SK-N-MC (cell line): ENCODE measurements around the gene STRBP.

Experiments used
- DNase-seq: peaks from one replicate; pipeline ENCODE4 v3.0.0-alpha.2; 2011; ENCODE audit warnings: low read depth, low spot score
- H3K27ac ChIP-seq: fragments of 200-600 bp; sonication (generic); 2 replicates; pipeline ENCODE4 v1.5.1; 2016; ENCODE audit warnings: mixed run types
- H3K36me3 ChIP-seq: fragments of 200-600 bp; sonication (generic); 2 replicates; pipeline ENCODE4 v1.6.1; 2017; ENCODE audit warnings: antibody characterized with exemption, low read length, mixed read lengths; ENCODE audit not compliant: insufficient read depth
- H3K4me3 ChIP-seq: fragments of 200-600 bp; sonication (generic); 2 replicates; pipeline ENCODE4 v1.5.1; 2016
- H3K9ac ChIP-seq: fragments of 200-600 bp; sonication (generic); 2 replicates; pipeline ENCODE4 v1.8.0; 2017; ENCODE audit warnings: mixed run types, mixed read lengths; ENCODE audit not compliant: insufficient read length
- H3K9me3 ChIP-seq: fragments of 200-600 bp; sonication (generic); 2 replicates; pipeline ENCODE4 v1.6.1; 2017; ENCODE audit warnings: low read depth, mild to moderate bottlenecking, antibody characterized with exemption, low read length, moderate library complexity, mixed read lengths
- EZH2 ChIP-seq: fragments of 200-600 bp; sonication (generic); IDR thresholded peaks from one replicate; pipeline ENCODE4 v1.6.1; 2017; ENCODE audit warnings: antibody characterized with exemption
- FOXP2 ChIP-seq: optimal IDR thresholded peaks from 2 replicates; pipeline ENCODE3; 2011; ENCODE audit warnings: mild to moderate bottlenecking, moderate library complexity; ENCODE audit not compliant: insufficient read depth; ENCODE audit errors: extremely low read length, control extremely low read depth
- POLR2AphosphoS5 ChIP-seq: IDR thresholded peaks from 2 replicates; pipeline ENCODE4 v1.6.1; 2012; ENCODE audit warnings: mild to moderate bottlenecking, low read depth, low read length, borderline replicate concordance

The STRBP gene

GRCh38 chr9:123228967-123229366, 39.4 kb downstream of the STRBP start:
- TF ChIP-seq POLR2AphosphoS5 (no peak), EZH2 (no peak), FOXP2 (no peak)
- Histone ChIP-seq H3K36me3 (no peaks in the 10 kb centered on the region; the same call in 1 of the 2 replicates), H3K9me3 (no peaks in the 10 kb centered on the region), H3K9ac (no peak overlapping the region), H3K27ac (no peak overlapping the region), H3K4me3 (no peak overlapping the region)
- DNase-seq, result no peak

DNA sequence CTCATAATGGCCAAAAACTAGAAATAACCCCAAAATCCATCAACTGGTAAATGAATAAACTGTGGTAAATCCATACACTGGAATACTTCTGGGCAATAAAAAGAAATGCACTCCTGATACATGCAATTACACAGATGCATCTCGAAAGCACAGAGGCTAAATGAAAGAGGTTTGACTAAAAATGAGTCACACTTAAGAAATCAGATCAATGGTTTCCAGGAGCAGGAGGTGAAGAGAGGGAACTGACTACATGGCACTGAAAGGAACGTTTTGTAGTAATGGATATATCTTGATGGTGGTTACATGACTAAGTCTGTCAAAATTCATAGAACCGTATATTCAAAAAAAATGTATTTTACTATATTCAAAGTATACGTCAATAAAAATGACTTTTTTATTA, 42.4 kb downstream of the STRBP start:
- peaks cover 3% of the 10 kb centered on the region; the same call in 1 of the 2 replicates for H3K36me3 ChIP-seq
- DNase-seq, result no peak
- H3K27ac ChIP-seq, result no peak overlapping the region
- H3K4me3 ChIP-seq, result no peak overlapping the region
- H3K9me3 ChIP-seq, result no peaks in the 10 kb centered on the region
- TF ChIP-seq FOXP2, result no peak
- no peak for TF ChIP-seq POLR2AphosphoS5
- TF ChIP-seq EZH2, result no peak
- no peak overlapping the region for H3K9ac ChIP-seq

GRCh38 chr9:123225374-123225813, 43.0 kb downstream of the STRBP start:
- H3K9ac ChIP-seq, result no peak overlapping the region
- H3K36me3 ChIP-seq, result peaks cover 3% of the 10 kb centered on the region; the same call in 1 of the 2 replicates
- no peak overlapping the region for H3K27ac ChIP-seq
- DNase-seq, result no peak
- TF ChIP-seq FOXP2 (no peak), EZH2 (no peak), POLR2AphosphoS5 (no peak)
- H3K9me3 ChIP-seq, result no peaks in the 10 kb centered on the region
- H3K4me3 ChIP-seq, result no peak overlapping the region

DNA sequence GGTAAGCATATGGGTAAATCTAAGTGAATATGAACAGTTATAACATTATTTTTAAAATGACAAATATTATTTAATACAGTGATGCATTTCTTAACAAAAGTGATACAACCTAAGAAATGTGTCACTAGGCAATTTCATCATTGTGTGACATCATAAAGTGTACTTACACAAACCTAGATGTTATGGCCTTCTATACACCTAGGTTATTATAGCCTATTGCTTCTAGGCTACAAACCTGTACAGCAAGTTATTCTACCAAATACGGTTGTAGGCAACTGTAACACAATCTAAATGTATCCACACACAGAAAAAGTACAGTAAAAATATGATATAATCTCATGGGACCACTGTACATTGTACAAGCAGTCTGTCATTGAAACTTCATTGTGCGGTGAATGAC, 48.3 kb downstream of the STRBP start:
- no peak overlapping the region for H3K27ac ChIP-seq
- no peak for TF ChIP-seq FOXP2
- TF ChIP-seq POLR2AphosphoS5, result no peak
- no peak for TF ChIP-seq EZH2
- H3K4me3 ChIP-seq, result no peak overlapping the region
- DNase-seq, result no peak
- H3K9me3 ChIP-seq, result no peaks in the 10 kb centered on the region
- 0 out of 2 replicates have a peak, but pooled peaks cover 3% of the 10 kb centered on the region for H3K36me3 ChIP-seq
- no peak overlapping the region for H3K9ac ChIP-seq

DNA sequence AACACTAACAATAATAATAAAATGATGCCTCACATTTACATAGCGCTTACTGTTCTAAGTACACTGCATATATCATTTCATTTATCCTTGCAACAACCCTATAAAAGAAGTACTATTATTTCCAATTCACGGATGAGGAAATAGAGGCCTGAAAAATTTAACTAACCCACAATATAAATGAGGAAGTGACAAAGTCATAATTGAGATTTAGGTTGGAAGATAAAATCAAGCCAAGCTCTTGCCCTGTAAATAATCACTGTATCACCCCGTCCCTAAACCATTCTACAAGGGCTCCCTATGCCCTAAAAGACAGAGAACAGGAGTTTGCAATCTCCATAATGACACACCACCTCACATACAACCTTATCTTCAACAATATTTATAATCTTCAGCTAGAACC, 49.6 kb downstream of the STRBP start:
- no peak overlapping the region for H3K27ac ChIP-seq
- H3K9ac ChIP-seq, result no peak overlapping the region

DNA sequence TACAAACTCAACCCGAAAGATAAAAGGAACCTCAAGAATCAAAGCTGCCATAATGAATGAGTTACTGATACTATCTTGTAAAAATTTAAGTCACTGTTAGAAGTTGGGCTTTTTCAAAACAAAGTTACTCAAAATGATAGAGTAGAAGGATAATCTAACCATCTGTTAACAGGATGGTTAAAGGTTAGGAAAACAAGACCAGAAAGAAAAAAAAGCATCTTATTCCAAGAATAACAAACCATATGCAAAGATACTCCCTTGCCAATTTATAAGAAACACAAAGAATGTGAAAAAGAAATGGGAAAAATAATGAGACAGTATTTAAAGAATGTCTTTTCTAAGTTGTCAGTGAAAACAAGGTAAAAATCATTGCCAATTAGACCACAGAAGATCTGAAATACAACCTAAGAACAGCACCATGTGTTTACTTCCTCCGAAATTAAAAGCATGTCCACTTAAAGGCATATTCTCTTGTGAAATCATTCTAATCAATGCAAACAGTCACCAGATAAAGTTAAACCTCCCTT, 51.2 kb downstream of the STRBP start:
- H3K27ac ChIP-seq, result no peak overlapping the region
- no peak overlapping the region for H3K4me3 ChIP-seq

More for the DNA sequence above, 49.6 kb downstream of the STRBP start:
- 0 out of 2 replicates have a peak, but pooled peaks cover 3% of the 10 kb centered on the region for H3K36me3 ChIP-seq
- H3K4me3 ChIP-seq, result no peak overlapping the region
- no peak for TF ChIP-seq EZH2
- no peak for TF ChIP-seq POLR2AphosphoS5
- TF ChIP-seq FOXP2, result no peak
- DNase-seq, result no peak
- H3K9me3 ChIP-seq, result no peaks in the 10 kb centered on the region

DNA sequence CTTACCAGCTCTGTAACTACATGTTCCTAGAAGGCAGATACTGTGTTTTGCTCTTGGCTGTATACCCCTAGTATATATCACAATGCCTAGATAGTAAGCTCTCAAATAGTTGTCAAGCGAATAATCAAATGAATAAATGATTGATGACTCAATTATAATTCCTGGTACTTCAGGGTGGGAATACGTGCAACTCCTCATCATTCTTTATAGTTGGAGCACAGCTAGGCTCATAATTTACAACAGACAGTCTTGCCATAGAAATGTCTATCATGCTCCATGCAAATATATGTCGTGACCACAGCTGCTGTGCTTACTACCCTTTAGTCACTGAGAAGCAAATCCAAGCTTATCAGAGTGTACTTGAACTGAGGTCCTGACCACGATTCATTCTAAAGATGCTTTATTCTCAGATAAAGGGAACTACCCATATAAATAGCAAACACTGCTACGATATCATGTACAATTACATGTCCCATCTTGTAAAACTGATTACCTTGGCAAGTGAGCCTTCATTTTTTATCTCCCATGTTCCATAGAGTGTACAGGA, 52.1 kb downstream of the STRBP start:
- Histone ChIP-seq H3K4me3 (no peak overlapping the region), H3K9ac (no peak overlapping the region), H3K9me3 (no peaks in the 10 kb centered on the region), H3K27ac (no peak overlapping the region), H3K36me3 (no peaks in the 10 kb centered on the region)
- TF ChIP-seq FOXP2 (no peak), EZH2 (no peak), POLR2AphosphoS5 (no peak)
- no peak for DNase-seq

More for the DNA sequence above, 51.2 kb downstream of the STRBP start:
- no peak for DNase-seq
- Histone ChIP-seq H3K36me3 (0 out of 2 replicates have a peak, but pooled peaks cover under 1% of the 10 kb centered on the region), H3K9ac (no peak overlapping the region), H3K9me3 (no peaks in the 10 kb centered on the region)
- no peak for TF ChIP-seq POLR2AphosphoS5
- TF ChIP-seq EZH2, result no peak
- no peak for TF ChIP-seq FOXP2

DNA sequence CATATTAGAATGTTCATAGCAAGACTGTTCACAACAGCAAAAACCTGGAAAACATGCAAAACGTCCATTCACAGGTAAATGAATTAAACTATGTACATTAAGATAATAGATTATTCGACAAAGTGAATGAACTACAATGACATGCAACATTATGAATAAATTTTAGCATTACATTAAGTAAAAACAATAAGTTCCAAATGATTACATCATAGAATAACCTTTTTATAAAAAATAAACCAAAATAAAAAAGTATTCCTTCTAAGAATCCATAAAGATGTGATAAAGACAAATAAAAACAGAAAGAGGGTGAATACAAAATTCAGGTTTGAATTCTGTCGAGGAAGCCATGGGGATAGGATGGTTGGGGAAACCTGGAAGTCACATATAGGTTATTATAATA, 57.3 kb downstream of the STRBP start:
- Histone ChIP-seq H3K9ac (no peak overlapping the region), H3K36me3 (no peaks in the 10 kb centered on the region), H3K9me3 (no peaks in the 10 kb centered on the region), H3K27ac (no peak overlapping the region), H3K4me3 (no peak overlapping the region)
- TF ChIP-seq FOXP2 (no peak), POLR2AphosphoS5 (no peak), EZH2 (no peak)
- no peak for DNase-seq
